Fibroblast of lung (primary cell): Measurements from ENCODE around the gene CCHCR1. TPM values are rescaled to one million over a fixed set of nuclear protein-coding genes. Genes with fewer than 3 reads are reported as not detected.

Source experiments
- DNase-seq, 2 donors: peaks; one replicate each; pipeline versions ENCODE4 v3.0.0 to v3.0.0-alpha.2; 2010; ENCODE audit warnings: low read depth in 2 of 2
- H2AFZ ChIP-seq: 2 replicates; pipeline ENCODE4 v1.5.1; 2012; ENCODE audit warnings: low read length, control low read depth, inconsistent platforms
- H3K27ac ChIP-seq: 2 replicates; pipeline ENCODE4 v1.5.1; 2011; ENCODE audit warnings: low read length, control low read depth; ENCODE audit not compliant: insufficient read depth
- H3K27me3 ChIP-seq: 2 replicates; pipeline ENCODE4 v1.5.1; 2011; ENCODE audit warnings: mild to moderate bottlenecking, low read length; ENCODE audit not compliant: control insufficient read depth, insufficient read depth
- H3K36me3 ChIP-seq: 2 replicates; pipeline ENCODE4 v1.5.1; 2011; ENCODE audit warnings: low read length; ENCODE audit not compliant: control insufficient read depth, insufficient read depth
- H3K4me1 ChIP-seq: 2 replicates; pipeline ENCODE4 v1.5.1; 2011; ENCODE audit warnings: low read length; ENCODE audit not compliant: control insufficient read depth, insufficient read depth; ENCODE audit errors: extremely low read depth
- H3K4me2 ChIP-seq: 2 replicates; pipeline ENCODE4 v1.5.1; 2011; ENCODE audit warnings: low read length, control low read depth; ENCODE audit not compliant: insufficient read depth; ENCODE audit errors: extremely low read depth
- H3K4me3 ChIP-seq, 4 experiments: fragments of 200-600 bp in 1 of 4; sonication (generic) in 1 of 4; replicated peaks in 1 of 4; 2 replicates each; pipeline ENCODE4 v1.5.1; 2011 to 2016; ENCODE audit warnings: low read length in 4 of 4, low read depth in 3 of 4, mild to moderate bottlenecking in 3 of 4, control low read depth in 2 of 4, inconsistent platforms in 1 of 4, mixed read lengths in 1 of 4; ENCODE audit not compliant: insufficient read depth in 1 of 4; ENCODE audit errors: control extremely low read depth in 1 of 4
- H3K79me2 ChIP-seq: 2 replicates; pipeline ENCODE4 v1.5.1; 2012; ENCODE audit warnings: mild to moderate bottlenecking, low read length, inconsistent platforms; ENCODE audit not compliant: control insufficient read depth, insufficient read depth
- H3K9ac ChIP-seq: 2 replicates; pipeline ENCODE4 v1.5.1; 2011; ENCODE audit warnings: mild to moderate bottlenecking, low read length, control low read depth; ENCODE audit not compliant: insufficient read depth
- H3K9me3 ChIP-seq: 2 replicates; pipeline ENCODE4 v1.5.1; 2012; ENCODE audit warnings: low read depth, low read length; ENCODE audit not compliant: control insufficient read depth, insufficient read depth
- H4K20me1 ChIP-seq: 2 replicates; pipeline ENCODE4 v1.5.1; 2011; ENCODE audit warnings: low read length; ENCODE audit not compliant: control insufficient read depth, insufficient read depth; ENCODE audit errors: extremely low read depth
- CTCF ChIP-seq, 2 donors: IDR thresholded peaks in 1 of 2; conservative IDR thresholded peaks in 1 of 2; 1 replicate in 1 of 2; 2 replicates in 1 of 2; pipeline ENCODE4 v1.5.1; 2011 to 2012; ENCODE audit warnings: low read length in 2 of 2, control low read depth in 1 of 2, inconsistent platforms in 1 of 2, low read depth in 1 of 2, mild to moderate bottlenecking in 1 of 2
- EZH2 ChIP-seq: IDR thresholded peaks from 2 replicates; pipeline ENCODE4 v1.5.1; 2012; ENCODE audit warnings: low read length, control low read depth, mild to moderate bottlenecking; ENCODE audit errors: missing control alignments
- polyA plus RNA-seq, 2 donors: library from polyadenylated mRNA; depleted of rRNA in 1 of 2; stranded (reverse) in 1 of 2; unstranded in 1 of 2; fragments of >200 nt; gene quantifications; 2 replicates each; pipeline ENCODE4 v1.2.1, GENCODE V29; 2011 to 2012; ENCODE audit warnings: missing spikeins in 1 of 2
- total RNA-seq: library from RNA; depleted of rRNA; stranded (reverse); fragments of >200 nt; gene quantifications from 2 replicates; pipeline ENCODE4 v1.2.1, GENCODE V29; 2014

Gene CCHCR1
- total and polyA plus RNA-seq, 2 donors (not counting 1 experiment from before 2014, with no cell fraction given): 7.4 to 19.3 TPM

GRCh38 chr6:31152781-31153180 lies 4.8 kb downstream of the CCHCR1 start:
- no peaks in the 10 kb centered on the region for H3K27me3 ChIP-seq
- no peak for TF ChIP-seq EZH2
- TF ChIP-seq CTCF (conservative IDR thresholded peaks at IDR 0.05 in 1 of 2, IDR thresholded peaks at IDR 0.05 in 1 of 2; ENCODE audit: low read depth in 1 of 2, low read length in 2 of 2): no peak
- no peak overlapping the region for H3K27ac ChIP-seq
- H3K79me2 ChIP-seq: peaks cover 5% of the 10 kb centered on the region
- H3K9me3 ChIP-seq: no peaks in the 10 kb centered on the region
- DNase-seq: no peak
- H2AFZ ChIP-seq: no peak overlapping the region
- no peak overlapping the region for H3K4me2 ChIP-seq
- H3K9ac ChIP-seq: no peak overlapping the region
- no peak overlapping the region for H3K4me3 ChIP-seq
- no peaks in the 10 kb centered on the region for H3K4me1 ChIP-seq
- H3K36me3 ChIP-seq: peaks cover 6% of the 10 kb centered on the region
- H4K20me1 ChIP-seq: no peaks in the 10 kb centered on the region

- Histone ChIP-seq H4K20me1 (no peaks in the 10 kb centered on the region), H3K27me3 (no peaks in the 10 kb centered on the region), H3K9ac (no peak overlapping the region), H2AFZ (no peak overlapping the region), H3K9me3 (no peaks in the 10 kb centered on the region), H3K4me2 (no peak overlapping the region), H3K79me2 (no peaks in the 10 kb centered on the region), H3K4me3 (no peak overlapping the region), H3K4me1 (no peaks in the 10 kb centered on the region), H3K36me3 (peaks cover 6% of the 10 kb centered on the region), H3K27ac (no peak overlapping the region)
- no peak for TF ChIP-seq EZH2
- no peak for TF ChIP-seq CTCF (conservative IDR thresholded peaks at IDR 0.05 in 1 of 2, IDR thresholded peaks at IDR 0.05 in 1 of 2; ENCODE audit: low read depth in 1 of 2, low read length in 2 of 2)
- DNase-seq: no peak
These were observed 7.7 kb downstream of the CCHCR1 start for GRCh38 chr6:31149827-31150447.

- DNase-seq: no peak
- Histone ChIP-seq H3K27me3 (no peaks in the 10 kb centered on the region), H2AFZ (no peak overlapping the region), H3K9me3 (no peaks in the 10 kb centered on the region), H3K79me2 (no peaks in the 10 kb centered on the region), H3K9ac (no peak overlapping the region), H4K20me1 (no peaks in the 10 kb centered on the region), H3K4me2 (no peak overlapping the region), H3K4me3 (no peak overlapping the region), H3K36me3 (peaks cover 4% of the 10 kb centered on the region), H3K4me1 (no peaks in the 10 kb centered on the region), H3K27ac (no peak overlapping the region)
- TF ChIP-seq EZH2: no peak
- TF ChIP-seq CTCF (conservative IDR thresholded peaks at IDR 0.05 in 1 of 2, IDR thresholded peaks at IDR 0.05 in 1 of 2; ENCODE audit: low read depth in 1 of 2, low read length in 2 of 2): no peak
These were observed 12.2 kb downstream of the CCHCR1 start for GRCh38 chr6:31145386-31145785.
